ENCODE data around the gene ST8SIA5. TPM values are rescaled to one million over a fixed set of nuclear protein-coding genes. Genes with fewer than 3 reads are reported as not detected.

Gene ST8SIA5
- polyA plus RNA-seq, 1 of the 3 experiments (the other 2 are of a cell fraction) = 0.08 TPM

DNA sequence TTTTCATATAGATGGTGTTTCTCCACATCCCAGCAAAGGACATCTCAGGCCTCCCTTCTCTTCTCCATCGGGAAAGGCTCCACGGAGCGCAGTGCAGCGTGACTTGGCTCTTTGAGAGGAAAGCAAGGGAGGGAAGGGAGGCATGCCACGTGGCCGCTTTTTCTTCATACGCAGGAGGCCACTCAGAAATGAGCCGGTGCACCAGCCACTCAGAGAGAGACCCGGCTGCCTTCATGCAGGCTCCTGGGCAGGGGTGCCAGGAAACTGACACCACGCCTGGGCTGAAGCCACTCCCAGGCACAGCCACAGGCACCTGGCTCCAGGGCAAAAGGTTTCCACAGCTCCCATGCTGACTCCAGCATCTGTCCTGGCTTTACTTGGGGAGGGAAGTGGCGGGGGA lies 88.7 kb downstream of the ST8SIA5 start:
- 41% methylated on average over 6 of the region's 11 CpGs for WGBS (ENCODE audit: low lambda C conversion rate)
- H3K9me2 ChIP-seq = no peaks in the 10 kb centered on the region
- H3K27me3 ChIP-seq (ENCODE audit: insufficient read depth) = no peaks in the 10 kb centered on the region; the same call in 1 of the 2 replicates
- H3K79me2 ChIP-seq (ENCODE audit: insufficient read depth) = no peaks in the 10 kb centered on the region
- DNase-seq = no peak
- no peak overlapping the region for H3K4me2 ChIP-seq
- H3K36me3 ChIP-seq (replicated peaks in 1 of 2; ENCODE audit: control insufficient read depth in 1 of 2, insufficient read depth in 2 of 2, low read length in 1 of 2) = no peaks in the 10 kb centered on the region
- no peaks in the 10 kb centered on the region for H3F3A ChIP-seq (replicated peaks; ENCODE audit: insufficient read depth)
- no peak overlapping the region for H2AFZ ChIP-seq (ENCODE audit: low read depth)
- no peaks in the 10 kb centered on the region for H3K4me1 ChIP-seq (ENCODE audit: control insufficient read depth in 1 of 2, insufficient read depth in 2 of 2, low read depth in 1 of 2, low read length in 1 of 2)
- H3K9ac ChIP-seq = no peak overlapping the region
- H3K4me3 ChIP-seq (ENCODE audit: low read depth in 2 of 2, low read length in 1 of 2) = no peak overlapping the region
- H4K20me1 ChIP-seq (ENCODE audit: insufficient read depth) = no peaks in the 10 kb centered on the region
- TF ChIP-seq NFIC (IDR thresholded peaks at IDR 0.05; ENCODE audit: borderline replicate concordance) = no peak
- no peak for TF ChIP-seq TEAD4 (IDR thresholded peaks at IDR 0.05; ENCODE audit: borderline replicate concordance, insufficient read depth)
- TF ChIP-seq NRF1 (IDR thresholded peaks at IDR 0.05; ENCODE audit: low read depth, low read length) = no peak
- no peak for TF ChIP-seq JUND (IDR thresholded peaks at IDR 0.05)
- TF ChIP-seq CHD2 (IDR thresholded peaks at IDR 0.05; ENCODE audit: low read length, partially characterized antibody) = no peak
- TF ChIP-seq TCF12 (IDR thresholded peaks at IDR 0.05) = no peak
- no peak for TF ChIP-seq FOXM1 (IDR thresholded peaks at IDR 0.05; ENCODE audit: low read depth)
- TF ChIP-seq, protein P1, sequence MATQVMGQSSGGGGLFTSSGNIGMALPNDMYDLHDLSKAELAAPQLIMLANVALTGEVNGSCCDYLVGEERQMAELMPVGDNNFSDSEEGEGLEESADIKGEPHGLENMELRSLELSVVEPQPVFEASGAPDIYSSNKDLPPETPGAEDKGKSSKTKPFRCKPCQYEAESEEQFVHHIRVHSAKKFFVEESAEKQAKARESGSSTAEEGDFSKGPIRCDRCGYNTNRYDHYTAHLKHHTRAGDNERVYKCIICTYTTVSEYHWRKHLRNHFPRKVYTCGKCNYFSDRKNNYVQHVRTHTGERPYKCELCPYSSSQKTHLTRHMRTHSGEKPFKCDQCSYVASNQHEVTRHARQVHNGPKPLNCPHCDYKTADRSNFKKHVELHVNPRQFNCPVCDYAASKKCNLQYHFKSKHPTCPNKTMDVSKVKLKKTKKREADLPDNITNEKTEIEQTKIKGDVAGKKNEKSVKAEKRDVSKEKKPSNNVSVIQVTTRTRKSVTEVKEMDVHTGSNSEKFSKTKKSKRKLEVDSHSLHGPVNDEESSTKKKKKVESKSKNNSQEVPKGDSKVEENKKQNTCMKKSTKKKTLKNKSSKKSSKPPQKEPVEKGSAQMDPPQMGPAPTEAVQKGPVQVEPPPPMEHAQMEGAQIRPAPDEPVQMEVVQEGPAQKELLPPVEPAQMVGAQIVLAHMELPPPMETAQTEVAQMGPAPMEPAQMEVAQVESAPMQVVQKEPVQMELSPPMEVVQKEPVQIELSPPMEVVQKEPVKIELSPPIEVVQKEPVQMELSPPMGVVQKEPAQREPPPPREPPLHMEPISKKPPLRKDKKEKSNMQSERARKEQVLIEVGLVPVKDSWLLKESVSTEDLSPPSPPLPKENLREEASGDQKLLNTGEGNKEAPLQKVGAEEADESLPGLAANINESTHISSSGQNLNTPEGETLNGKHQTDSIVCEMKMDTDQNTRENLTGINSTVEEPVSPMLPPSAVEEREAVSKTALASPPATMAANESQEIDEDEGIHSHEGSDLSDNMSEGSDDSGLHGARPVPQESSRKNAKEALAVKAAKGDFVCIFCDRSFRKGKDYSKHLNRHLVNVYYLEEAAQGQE (IDR thresholded peaks at IDR 0.05; ENCODE audit: low read depth, low read length) = no peak
- TF ChIP-seq, protein P2, sequence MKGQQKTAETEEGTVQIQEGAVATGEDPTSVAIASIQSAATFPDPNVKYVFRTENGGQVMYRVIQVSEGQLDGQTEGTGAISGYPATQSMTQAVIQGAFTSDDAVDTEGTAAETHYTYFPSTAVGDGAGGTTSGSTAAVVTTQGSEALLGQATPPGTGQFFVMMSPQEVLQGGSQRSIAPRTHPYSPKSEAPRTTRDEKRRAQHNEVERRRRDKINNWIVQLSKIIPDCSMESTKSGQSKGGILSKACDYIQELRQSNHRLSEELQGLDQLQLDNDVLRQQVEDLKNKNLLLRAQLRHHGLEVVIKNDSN (IDR thresholded peaks at IDR 0.05; ENCODE audit: borderline replicate concordance, low read depth) = no peak
- no peak for TF ChIP-seq MXI1 (IDR thresholded peaks at IDR 0.05; ENCODE audit: low read depth, low read length)
- no peak for TF ChIP-seq POLR2AphosphoS5 (IDR thresholded peaks at IDR 0.05; ENCODE audit: low read depth, low read length)
- TF ChIP-seq, protein P3, sequence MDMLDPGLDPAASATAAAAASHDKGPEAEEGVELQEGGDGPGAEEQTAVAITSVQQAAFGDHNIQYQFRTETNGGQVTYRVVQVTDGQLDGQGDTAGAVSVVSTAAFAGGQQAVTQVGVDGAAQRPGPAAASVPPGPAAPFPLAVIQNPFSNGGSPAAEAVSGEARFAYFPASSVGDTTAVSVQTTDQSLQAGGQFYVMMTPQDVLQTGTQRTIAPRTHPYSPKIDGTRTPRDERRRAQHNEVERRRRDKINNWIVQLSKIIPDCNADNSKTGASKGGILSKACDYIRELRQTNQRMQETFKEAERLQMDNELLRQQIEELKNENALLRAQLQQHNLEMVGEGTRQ (IDR thresholded peaks at IDR 0.05; ENCODE audit: borderline replicate concordance, low read depth, low read length) = no peak
- no peak for TF ChIP-seq SIN3A (IDR thresholded peaks at IDR 0.05; ENCODE audit: borderline replicate concordance, low read depth, low read length)
- no peak for TF ChIP-seq RAD21 (IDR thresholded peaks at IDR 0.05; ENCODE audit: low read length)
- no peak for TF ChIP-seq RFX5 (IDR thresholded peaks at IDR 0.05; ENCODE audit: low read length)
- POLR2A ChIA-PET = no interaction called here
- CTCF ChIA-PET = interaction anchor here (1.1 to 18.6 kb wide), 4 partner anchors 10 to 390 kb away, joined by 3 to 328 read pairs (median 26); no protein-coding TSS in a partner anchor
- H3K9me3 ChIP-seq = no peaks in the 10 kb centered on the region
- H3K27ac ChIP-seq (ENCODE audit: low read depth in 2 of 2, low read length in 1 of 2) = no peak overlapping the region

Measured in SK-N-SH (cell line).